Tibial nerve (tissue), 4 donors: ENCODE results near the gene PRKCE. TPM values are rescaled to one million over a fixed set of nuclear protein-coding genes. Genes with fewer than 3 reads are reported as not detected.

Experiments used
- DNase-seq, 2 donors: peaks; one replicate each; pipeline ENCODE4 v3.0.0-alpha.2; 2019; ENCODE audit warnings: low spot score in 2 of 2
- H3K27ac ChIP-seq, 4 donors: fragments of 200-600 bp; sonication (generic) in 3 of 4; one replicate each; pipeline ENCODE4 v1.5.1; 2017 to 2019; ENCODE audit warnings: mild to moderate bottlenecking in 1 of 4
- H3K27me3 ChIP-seq, 2 donors: fragments of 200-600 bp; sonication (generic) in 1 of 2; one replicate each; pipeline versions ENCODE4 v1.5.1 to v1.6.0; 2017 to 2019
- H3K36me3 ChIP-seq, 3 donors: fragments of 200-600 bp; sonication (generic); one replicate each; pipeline ENCODE4 v1.5.1; 2018 to 2019
- H3K4me1 ChIP-seq, 4 donors: fragments of 200-600 bp; sonication (generic) in 3 of 4; one replicate each; pipeline ENCODE4 v1.5.1; 2017 to 2019
- H3K4me3 ChIP-seq, 4 donors: fragments of 200-600 bp; sonication (generic) in 3 of 4; one replicate each; pipeline ENCODE4 v1.5.1; 2017 to 2019; ENCODE audit warnings: mild to moderate bottlenecking in 1 of 4, moderate library complexity in 1 of 4
- H3K9me3 ChIP-seq, 4 donors: fragments of 200-600 bp; sonication (generic) in 3 of 4; one replicate each; pipeline ENCODE4 v1.5.1; 2017 to 2019
- EP300 ChIP-seq, 2 donors: sonication (generic); formaldehyde crosslinking; IDR thresholded peaks; one replicate each; pipeline ENCODE4 v1.6.1; 2017; ENCODE audit warnings: antibody characterized with exemption in 2 of 2, mild to moderate bottlenecking in 1 of 2
- POLR2A ChIP-seq, 2 donors: fragments of 450-650 bp; IDR thresholded peaks; one replicate each; pipeline ENCODE4 v1.6.1; 2017; ENCODE audit warnings: antibody characterized with exemption in 2 of 2, mild to moderate bottlenecking in 2 of 2, moderate library complexity in 2 of 2
- WGBS, 2 donors: methylation state at CpG; one replicate each; pipeline ENCODE4 v1.1.5; 2018; 5-methylcytosine and 5-hydroxymethylcytosine counted together
- total RNA-seq, 4 donors: library from RNA; depleted of rRNA; stranded (reverse); fragments of >200 nt; gene quantifications; one replicate each; pipeline ENCODE4 v1.1.0, GENCODE V29; 2016
- TF ChIP-seq, protein P1 (sequence below), 5 experiments: fragments of 200-600 bp in 3 of 5; fragments of 450-650 bp in 2 of 5; sonication (generic) in 3 of 5; IDR thresholded peaks; one replicate each; pipeline ENCODE4 v1.5.1; 2016 to 2019; ENCODE audit warnings: antibody characterized with exemption in 5 of 5, mild to moderate bottlenecking in 3 of 5, moderate library complexity in 2 of 5

Gene PRKCE
- total RNA-seq, 4 donors from 2014 or later: 14.4 to 22.4 (median 17.9) TPM

GRCh38 chr2:45782986-45783385, 131.5 kb downstream of the PRKCE start:
- no peak overlapping the region for H3K4me3 ChIP-seq
- WGBS, 2 donors: 41 to 44% methylated on average over 4 of the region's 4 CpGs

GRCh38 chr2:45786030-45786835, 134.8 kb downstream of the PRKCE start:
- H3K4me1 ChIP-seq: peaks cover 0 to 19% (median 1%) of the 10 kb centered on the region in 4 donors
- no peaks in the 10 kb centered on the region for H3K9me3 ChIP-seq
- no peak for DNase-seq
- H3K4me3 ChIP-seq: no peak overlapping the region
- no peak overlapping the region for H3K27ac ChIP-seq
- TF ChIP-seq, protein P1, sequence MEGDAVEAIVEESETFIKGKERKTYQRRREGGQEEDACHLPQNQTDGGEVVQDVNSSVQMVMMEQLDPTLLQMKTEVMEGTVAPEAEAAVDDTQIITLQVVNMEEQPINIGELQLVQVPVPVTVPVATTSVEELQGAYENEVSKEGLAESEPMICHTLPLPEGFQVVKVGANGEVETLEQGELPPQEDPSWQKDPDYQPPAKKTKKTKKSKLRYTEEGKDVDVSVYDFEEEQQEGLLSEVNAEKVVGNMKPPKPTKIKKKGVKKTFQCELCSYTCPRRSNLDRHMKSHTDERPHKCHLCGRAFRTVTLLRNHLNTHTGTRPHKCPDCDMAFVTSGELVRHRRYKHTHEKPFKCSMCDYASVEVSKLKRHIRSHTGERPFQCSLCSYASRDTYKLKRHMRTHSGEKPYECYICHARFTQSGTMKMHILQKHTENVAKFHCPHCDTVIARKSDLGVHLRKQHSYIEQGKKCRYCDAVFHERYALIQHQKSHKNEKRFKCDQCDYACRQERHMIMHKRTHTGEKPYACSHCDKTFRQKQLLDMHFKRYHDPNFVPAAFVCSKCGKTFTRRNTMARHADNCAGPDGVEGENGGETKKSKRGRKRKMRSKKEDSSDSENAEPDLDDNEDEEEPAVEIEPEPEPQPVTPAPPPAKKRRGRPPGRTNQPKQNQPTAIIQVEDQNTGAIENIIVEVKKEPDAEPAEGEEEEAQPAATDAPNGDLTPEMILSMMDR (IDR thresholded peaks at IDR 0.05): no peak
- TF ChIP-seq POLR2A (IDR thresholded peaks at IDR 0.05): no peak
- no peak for TF ChIP-seq EP300 (IDR thresholded peaks at IDR 0.05)
- WGBS, 2 donors: 77 to 84% methylated on average over 10 of the region's 10 CpGs
- no peaks in the 10 kb centered on the region for H3K27me3 ChIP-seq
- H3K36me3 ChIP-seq: no peaks in the 10 kb centered on the region

More at GRCh38 chr2:45782986-45783385, 131.5 kb downstream of the PRKCE start:
- DNase-seq: no peak
- H3K27me3 ChIP-seq: no peaks in the 10 kb centered on the region
- TF ChIP-seq EP300 (IDR thresholded peaks at IDR 0.05): peak in 1 of 2 donors; percentile 10
- TF ChIP-seq, protein P1 (IDR thresholded peaks at IDR 0.05): no peak
- H3K4me1 ChIP-seq: peaks cover 0 to 15% (median 1%) of the 10 kb centered on the region in 4 donors
- H3K9me3 ChIP-seq: no peaks in the 10 kb centered on the region
- no peaks in the 10 kb centered on the region for H3K36me3 ChIP-seq
- no peak overlapping the region for H3K27ac ChIP-seq

- no peaks in the 10 kb centered on the region for H3K9me3 ChIP-seq
- H3K4me3 ChIP-seq: no peak overlapping the region
- H3K27me3 ChIP-seq: no peaks in the 10 kb centered on the region
- no peak overlapping the region for H3K27ac ChIP-seq
- H3K36me3 ChIP-seq: no peaks in the 10 kb centered on the region
- peaks cover 0 to 19% (median 1%) of the 10 kb centered on the region in 4 donors for H3K4me1 ChIP-seq
- TF ChIP-seq POLR2A (IDR thresholded peaks at IDR 0.05) (no peak), EP300 (IDR thresholded peaks at IDR 0.05) (no peak)
- TF ChIP-seq, protein P1 (IDR thresholded peaks at IDR 0.05): no peak
- WGBS, 2 donors: 92 to 95% methylated on average over 10 of the region's 10 CpGs
- DNase-seq: no peak
These were observed 135.4 kb downstream of the PRKCE start for GRCh38 chr2:45786836-45787357.

- no peaks in the 10 kb centered on the region for H3K27me3 ChIP-seq
- DNase-seq: no peak
- no peak overlapping the region for H3K4me3 ChIP-seq
- H3K36me3 ChIP-seq: no peaks in the 10 kb centered on the region
- H3K27ac ChIP-seq: no peak overlapping the region
- no peaks in the 10 kb centered on the region for H3K9me3 ChIP-seq
- peaks cover 0 to 7% (median 0%) of the 10 kb centered on the region in 4 donors for H3K4me1 ChIP-seq
- TF ChIP-seq, protein P1 (IDR thresholded peaks at IDR 0.05): no peak
- TF ChIP-seq EP300 (IDR thresholded peaks at IDR 0.05) (no peak), POLR2A (IDR thresholded peaks at IDR 0.05) (no peak)
- 84 to 93% methylated on average over 3 of the region's 3 CpGs for WGBS, 2 donors
These were observed 136.9 kb downstream of the PRKCE start for GRCh38 chr2:45788401-45788800.

GRCh38 chr2:45789317-45789716, 137.8 kb downstream of the PRKCE start:
- DNase-seq: no peak
- H3K4me1 ChIP-seq: peaks cover 0 to 7% (median 0%) of the 10 kb centered on the region in 4 donors
- no peaks in the 10 kb centered on the region for H3K9me3 ChIP-seq
- H3K27ac ChIP-seq: no peak overlapping the region
- no peaks in the 10 kb centered on the region for H3K27me3 ChIP-seq
- no peak overlapping the region for H3K4me3 ChIP-seq
- H3K36me3 ChIP-seq: no peaks in the 10 kb centered on the region
- TF ChIP-seq POLR2A (IDR thresholded peaks at IDR 0.05): no peak
- TF ChIP-seq, protein P1 (IDR thresholded peaks at IDR 0.05): no peak
- TF ChIP-seq EP300 (IDR thresholded peaks at IDR 0.05): no peak
